Rectal smooth muscle tissue (tissue), 1 donor: ENCODE data around the gene EPHA4.

Experiments used
- H3K27ac ChIP-seq: one replicate; pipeline ENCODE4 v1.7.0; 2013; ENCODE audit warnings: low read depth, low read length, inconsistent platforms
- H3K27me3 ChIP-seq: one replicate; pipeline ENCODE4 v1.7.0; 2013; ENCODE audit warnings: low read length; ENCODE audit not compliant: control insufficient read depth, insufficient read depth
- H3K36me3 ChIP-seq: one replicate; pipeline ENCODE4 v1.7.0; 2013; ENCODE audit warnings: low read length; ENCODE audit not compliant: control insufficient read depth, insufficient read depth
- H3K4me1 ChIP-seq: one replicate; pipeline ENCODE4 v1.7.0; 2013; ENCODE audit warnings: low read length; ENCODE audit not compliant: control insufficient read depth, insufficient read depth
- H3K4me3 ChIP-seq: one replicate; pipeline ENCODE4 v1.7.0; 2013; ENCODE audit warnings: low read length
- H3K9ac ChIP-seq: one replicate; pipeline ENCODE4 v1.7.0; 2013; ENCODE audit warnings: low read length

EPHA4 gene

GRCh38 chr2:221600388-221600787 is 28.3 kb upstream of the EPHA4 start:
- no peak overlapping the region for H3K9ac ChIP-seq
- H3K4me1 ChIP-seq, result no peaks in the 10 kb centered on the region
- H3K36me3 ChIP-seq, result no peaks in the 10 kb centered on the region

GRCh38 chr2:221596192-221596591 is 24.1 kb upstream of the EPHA4 start:
- Histone ChIP-seq H3K4me3 (no peak overlapping the region), H3K4me1 (no peaks in the 10 kb centered on the region), H3K27me3 (no peaks in the 10 kb centered on the region), H3K9ac (no peak overlapping the region), H3K36me3 (no peaks in the 10 kb centered on the region), H3K27ac (no peak overlapping the region)

More at GRCh38 chr2:221600388-221600787, 28.3 kb upstream of the EPHA4 start:
- Histone ChIP-seq H3K4me3 (no peak overlapping the region), H3K27ac (no peak overlapping the region), H3K27me3 (no peaks in the 10 kb centered on the region)

GRCh38 chr2:221590861-221591365 is 18.8 kb upstream of the EPHA4 start:
- H3K36me3 ChIP-seq, result no peaks in the 10 kb centered on the region
- H3K4me3 ChIP-seq, result no peak overlapping the region
- no peak overlapping the region for H3K27ac ChIP-seq
- H3K9ac ChIP-seq, result no peak overlapping the region
- H3K4me1 ChIP-seq, result no peaks in the 10 kb centered on the region
- no peaks in the 10 kb centered on the region for H3K27me3 ChIP-seq

- Histone ChIP-seq H3K27ac (no peak overlapping the region), H3K9ac (no peak overlapping the region), H3K27me3 (no peaks in the 10 kb centered on the region), H3K4me3 (no peak overlapping the region), H3K36me3 (no peaks in the 10 kb centered on the region), H3K4me1 (no peaks in the 10 kb centered on the region)
Observed at GRCh38 chr2:221589696-221590095, 17.6 kb upstream of the EPHA4 start.

GRCh38 chr2:221588306-221588985 is 16.3 kb upstream of the EPHA4 start:
- H3K4me1 ChIP-seq, result no peaks in the 10 kb centered on the region
- no peak overlapping the region for H3K27ac ChIP-seq
- no peak overlapping the region for H3K9ac ChIP-seq
- H3K4me3 ChIP-seq, result no peak overlapping the region
- H3K36me3 ChIP-seq, result no peaks in the 10 kb centered on the region
- H3K27me3 ChIP-seq, result no peaks in the 10 kb centered on the region

GRCh38 chr2:221581986-221582385 is 9.9 kb upstream of the EPHA4 start:
- Histone ChIP-seq H3K27ac (no peak overlapping the region), H3K9ac (no peak overlapping the region), H3K4me3 (no peak overlapping the region), H3K27me3 (no peaks in the 10 kb centered on the region), H3K36me3 (no peaks in the 10 kb centered on the region), H3K4me1 (no peaks in the 10 kb centered on the region)

GRCh38 chr2:221574231-221574570 is 2.1 kb upstream of the EPHA4 start:
- H3K27me3 ChIP-seq, result peaks cover 5% of the 10 kb centered on the region
- peaks cover 4% of the 10 kb centered on the region for H3K4me1 ChIP-seq
- H3K36me3 ChIP-seq, result no peaks in the 10 kb centered on the region
- H3K9ac ChIP-seq, result no peak overlapping the region
- H3K4me3 ChIP-seq, result peak overlapping the region; percentile 69
- peak overlapping the region; percentile 82 for H3K27ac ChIP-seq

GRCh38 chr2:221573430-221574230 is 1.5 kb upstream of the EPHA4 start:
- peaks cover 4% of the 10 kb centered on the region for H3K4me1 ChIP-seq

GRCh38 chr2:221572821-221573429 is 821 bp upstream of the EPHA4 start:
- H3K9ac ChIP-seq, result peak overlapping the region; percentile 71
- H3K4me1 ChIP-seq, result peaks cover 4% of the 10 kb centered on the region
- H3K36me3 ChIP-seq, result no peaks in the 10 kb centered on the region
- peaks cover 5% of the 10 kb centered on the region for H3K27me3 ChIP-seq
- peak overlapping the region; percentile 91 for H3K27ac ChIP-seq
- peak overlapping the region; percentile 69 for H3K4me3 ChIP-seq

More at GRCh38 chr2:221573430-221574230, 1.5 kb upstream of the EPHA4 start:
- H3K27ac ChIP-seq, result peak overlapping the region; percentile 91
- peak overlapping the region; percentile 69 for H3K4me3 ChIP-seq
- no peaks in the 10 kb centered on the region for H3K36me3 ChIP-seq
- H3K9ac ChIP-seq, result peak overlapping the region; percentile 26
- H3K27me3 ChIP-seq, result peaks cover 5% of the 10 kb centered on the region

- H3K4me1 ChIP-seq, result peaks cover 4% of the 10 kb centered on the region
- peak overlapping the region; percentile 81 for H3K27ac ChIP-seq
- no peaks in the 10 kb centered on the region for H3K36me3 ChIP-seq
- H3K4me3 ChIP-seq, result peak overlapping the region; percentile 96
- H3K9ac ChIP-seq, result peak overlapping the region; percentile 42
- H3K27me3 ChIP-seq, result peaks cover 5% of the 10 kb centered on the region
Observed at GRCh38 chr2:221571551-221572218, 419 bp downstream of the EPHA4 start.

GRCh38 chr2:221571025-221571550 is 1.0 kb downstream of the EPHA4 start:
- Histone ChIP-seq H3K27ac (no peak overlapping the region), H3K4me1 (peaks cover 4% of the 10 kb centered on the region), H3K27me3 (peaks cover 5% of the 10 kb centered on the region)

More at GRCh38 chr2:221571025-221571550, 1.0 kb downstream of the EPHA4 start:
- Histone ChIP-seq H3K9ac (no peak overlapping the region), H3K36me3 (no peaks in the 10 kb centered on the region), H3K4me3 (peak overlapping the region; percentile 96)
